ENCODE results near the gene GBE1.

Gene GBE1

GRCh38 chr3:81602781-81603180 is 158.7 kb downstream of the GBE1 start:
- DNase-seq: no peak

- no peak for DNase-seq
Measured at GRCh38 chr3:81601707-81602305, 159.6 kb downstream of the GBE1 start.

GRCh38 chr3:81592101-81592500 is 169.3 kb downstream of the GBE1 start:
- no peak for DNase-seq

GRCh38 chr3:81585937-81586336 is 175.5 kb downstream of the GBE1 start:
- no peak for DNase-seq

- DNase-seq: no peak
Measured at GRCh38 chr3:81585056-81585455, 176.4 kb downstream of the GBE1 start.

- DNase-seq: no peak
Measured at GRCh38 chr3:81581966-81582599, 179.4 kb downstream of the GBE1 start.

GRCh38 chr3:81580355-81580754 is 181.1 kb downstream of the GBE1 start:
- no peak for DNase-seq

GRCh38 chr3:81579744-81580143 is 181.7 kb downstream of the GBE1 start:
- DNase-seq: no peak

- no peak for DNase-seq
Measured at GRCh38 chr3:81572201-81572756, 189.2 kb downstream of the GBE1 start.

- no peak for DNase-seq
Measured at GRCh38 chr3:81568378-81568777, 193.1 kb downstream of the GBE1 start.

GRCh38 chr3:81565041-81565440 is 196.4 kb downstream of the GBE1 start:
- no peak for DNase-seq

- no peak for DNase-seq
Measured at GRCh38 chr3:81558106-81558505, 203.3 kb downstream of the GBE1 start.

GRCh38 chr3:81554801-81555200 is 206.6 kb downstream of the GBE1 start:
- DNase-seq: no peak

- no peak for DNase-seq
Measured at GRCh38 chr3:81554388-81554787, 207.1 kb downstream of the GBE1 start.

GRCh38 chr3:81550415-81550814 is 211.0 kb downstream of the GBE1 start:
- no peak for DNase-seq

- DNase-seq: no peak
Measured at GRCh38 chr3:81549831-81550230, 211.6 kb downstream of the GBE1 start.

GRCh38 chr3:81549388-81549787 is 212.1 kb downstream of the GBE1 start:
- no peak for DNase-seq

GRCh38 chr3:81545572-81545971 is 215.9 kb downstream of the GBE1 start:
- DNase-seq: no peak

GRCh38 chr3:81544385-81544784 is 217.1 kb downstream of the GBE1 start:
- no peak for DNase-seq

- DNase-seq: no peak
Measured at GRCh38 chr3:81540787-81541186, 220.7 kb downstream of the GBE1 start.

- DNase-seq: no peak
Measured at GRCh38 chr3:81531846-81532245, 229.6 kb downstream of the GBE1 start.

- no peak for DNase-seq
Measured at GRCh38 chr3:81531263-81531662, 230.2 kb downstream of the GBE1 start.

GRCh38 chr3:81530180-81530939 is 231.1 kb downstream of the GBE1 start:
- DNase-seq: no peak

- DNase-seq: no peak
Measured at GRCh38 chr3:81521855-81522254, 239.6 kb downstream of the GBE1 start.

Measured in NCI-H2081 treated with DMSO at 0.1 percent for 48 hours (cell line).